GM19351 (cell line): ENCODE measurements around the gene STS.

Experiments
- ATAC-seq: cut with Tn5 transposase; IDR thresholded peaks from one replicate; pipeline ENCODE4 v1.9.1; 2021; ENCODE audit warnings: mild to moderate bottlenecking, moderate library complexity; ENCODE audit not compliant: unreplicated experiment

Gene STS

DNA sequence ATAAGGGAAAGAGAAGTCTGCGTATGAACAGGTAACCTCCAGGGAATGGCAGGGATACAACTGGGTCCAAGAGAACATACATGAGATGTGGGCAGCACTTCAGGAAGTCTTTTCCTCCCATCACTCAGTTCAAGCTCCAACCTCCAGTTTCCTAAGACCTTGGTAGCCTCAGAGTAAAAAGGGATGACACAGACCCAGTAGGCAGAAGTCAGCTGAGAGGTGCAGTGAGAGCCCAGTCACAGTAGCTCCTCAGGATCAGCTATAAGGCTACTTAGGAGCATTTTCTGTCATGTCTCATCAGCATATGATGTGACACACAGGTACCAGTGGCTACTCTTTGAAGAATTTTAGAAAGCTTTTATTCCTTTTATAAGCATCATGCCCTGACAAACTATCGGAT lies 12.5 kb upstream of the STS start:
- ATAC-seq: no peak

DNA sequence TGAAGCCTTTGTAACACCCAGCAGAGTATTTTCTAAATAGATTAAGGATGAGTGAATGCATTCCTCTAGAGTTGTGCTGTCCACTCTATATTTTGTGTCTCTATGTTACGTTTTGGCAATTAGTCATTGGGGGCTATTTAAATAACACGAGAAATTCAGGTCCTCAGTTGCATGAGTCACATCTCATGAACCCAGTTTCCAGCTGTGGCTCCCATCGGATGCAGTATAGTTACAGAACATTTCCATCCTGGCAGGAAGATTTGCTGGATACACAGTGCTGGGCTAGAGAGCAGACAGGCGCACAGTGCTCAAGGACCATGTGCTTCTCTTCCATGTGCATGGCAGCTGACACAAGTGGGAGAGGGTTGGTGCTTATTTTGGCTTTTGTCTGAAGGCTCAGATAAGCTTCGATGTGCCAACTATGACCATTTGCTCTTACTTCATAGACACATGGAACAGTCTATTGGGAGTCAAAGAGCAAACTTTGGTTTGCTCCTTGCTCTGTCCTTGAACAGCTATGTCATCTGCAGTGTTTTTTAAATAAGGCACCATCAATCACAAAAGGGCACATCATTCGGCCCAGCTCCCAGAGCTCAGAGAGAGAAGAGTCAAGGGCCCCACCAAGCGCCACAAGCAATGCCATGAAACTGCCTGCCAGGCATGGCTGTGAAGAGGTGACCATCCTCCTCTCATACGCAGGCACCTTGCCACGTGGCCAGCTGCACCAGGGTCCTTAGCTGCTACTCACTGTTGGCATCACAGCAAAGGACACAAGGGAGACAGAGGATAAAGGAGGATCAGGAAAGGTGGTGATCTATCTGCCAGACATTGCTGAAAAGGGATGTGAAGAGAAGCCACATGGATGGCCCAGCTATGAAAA lies 8.1 kb upstream of the STS start:
- ATAC-seq: no peak

DNA sequence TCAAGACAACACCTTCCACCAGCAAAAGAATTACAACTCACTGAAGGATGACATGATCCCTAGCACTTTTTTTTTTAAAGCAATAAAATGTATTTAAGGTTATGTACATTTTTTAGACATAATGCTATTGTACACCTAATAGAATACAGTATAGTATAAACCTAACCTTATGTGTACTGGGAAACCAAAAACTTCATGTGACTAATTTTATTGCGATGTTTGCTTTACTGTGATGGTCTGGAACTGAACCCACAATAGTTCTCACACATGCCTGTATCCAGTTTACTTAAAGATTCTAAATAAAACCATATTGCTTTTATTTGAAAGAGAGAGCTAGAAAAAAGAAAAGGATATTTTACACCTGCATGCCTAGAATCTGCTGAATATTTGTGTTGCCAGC lies 4.4 kb upstream of the STS start:
- no peak for ATAC-seq

DNA sequence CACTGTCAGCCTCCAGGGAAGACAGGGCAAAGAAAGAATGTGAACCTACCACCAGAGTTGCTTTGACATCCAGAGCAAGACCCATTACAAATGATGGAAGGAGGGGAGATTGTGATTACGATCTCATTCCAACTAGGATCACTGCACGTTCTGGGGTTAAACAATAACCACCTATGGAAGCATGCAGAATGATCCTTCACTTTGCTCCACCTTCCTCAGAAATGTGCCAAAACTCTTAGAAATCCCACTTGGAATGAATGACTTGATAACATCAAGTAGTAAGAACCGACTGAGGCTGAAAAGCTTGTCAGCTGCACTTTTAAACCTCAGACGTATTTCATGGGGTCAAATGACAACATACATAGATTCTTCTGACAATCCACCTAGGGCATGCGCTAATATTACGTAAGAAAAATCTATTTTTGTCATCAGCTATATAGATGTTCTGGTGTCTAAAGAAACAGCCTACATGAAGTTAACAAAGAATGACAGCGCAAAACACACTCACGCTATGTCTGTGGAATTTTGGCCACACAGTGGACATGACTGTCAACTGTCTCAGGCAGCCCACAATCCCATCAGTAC lies 3.5 kb upstream of the STS start:
- ATAC-seq: no peak

DNA sequence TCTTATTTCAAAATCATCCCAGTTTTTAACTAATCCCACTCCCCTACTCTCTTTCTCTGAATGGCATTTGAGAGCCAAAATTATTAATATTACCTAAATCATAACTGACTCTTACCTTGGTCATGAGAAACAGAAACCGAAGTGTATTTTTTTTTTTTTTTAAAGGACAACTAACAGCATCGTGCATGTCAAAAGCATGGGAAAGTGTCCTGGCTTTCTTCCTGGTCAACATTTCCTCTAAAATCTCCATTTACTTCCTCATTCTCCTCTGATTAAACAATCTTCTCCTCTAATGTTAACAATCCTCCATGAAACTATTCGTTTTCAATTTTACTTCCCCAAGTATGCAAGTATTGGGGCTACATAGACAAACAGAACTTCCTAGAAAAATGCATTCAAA lies 2.1 kb upstream of the STS start:
- ATAC-seq: no peak

DNA sequence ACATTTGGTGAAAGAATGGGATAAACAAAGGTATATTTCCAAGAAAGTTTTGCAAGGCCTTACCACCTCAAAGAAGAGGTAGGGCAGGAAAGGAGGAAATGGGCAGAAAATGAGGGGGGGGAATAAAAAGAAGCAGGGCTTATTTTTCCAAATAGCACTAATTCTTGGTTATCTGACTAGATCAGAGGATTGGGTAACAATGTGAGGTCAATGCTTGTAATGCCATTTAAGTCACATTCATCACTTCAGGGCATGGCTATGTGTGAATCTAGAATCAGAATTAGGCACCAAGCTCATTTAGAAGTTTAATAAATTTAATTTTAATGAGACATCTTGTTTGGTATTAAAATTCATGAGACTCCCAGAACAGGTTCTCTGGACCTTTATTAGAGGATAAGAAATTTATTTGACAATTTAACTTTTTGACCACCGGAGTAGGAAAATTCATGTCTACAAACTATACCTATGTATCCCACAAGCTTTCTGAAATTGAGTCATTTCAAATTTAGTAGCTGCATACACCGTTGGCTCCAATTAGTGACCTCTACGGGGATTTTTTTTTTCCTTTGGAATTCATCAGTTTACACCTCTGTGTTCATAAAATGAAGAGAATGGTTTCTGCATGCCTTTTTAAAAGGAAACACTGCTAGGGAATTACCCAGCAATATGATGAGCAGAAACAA lies 1.4 kb upstream of the STS start:
- no peak for ATAC-seq

DNA sequence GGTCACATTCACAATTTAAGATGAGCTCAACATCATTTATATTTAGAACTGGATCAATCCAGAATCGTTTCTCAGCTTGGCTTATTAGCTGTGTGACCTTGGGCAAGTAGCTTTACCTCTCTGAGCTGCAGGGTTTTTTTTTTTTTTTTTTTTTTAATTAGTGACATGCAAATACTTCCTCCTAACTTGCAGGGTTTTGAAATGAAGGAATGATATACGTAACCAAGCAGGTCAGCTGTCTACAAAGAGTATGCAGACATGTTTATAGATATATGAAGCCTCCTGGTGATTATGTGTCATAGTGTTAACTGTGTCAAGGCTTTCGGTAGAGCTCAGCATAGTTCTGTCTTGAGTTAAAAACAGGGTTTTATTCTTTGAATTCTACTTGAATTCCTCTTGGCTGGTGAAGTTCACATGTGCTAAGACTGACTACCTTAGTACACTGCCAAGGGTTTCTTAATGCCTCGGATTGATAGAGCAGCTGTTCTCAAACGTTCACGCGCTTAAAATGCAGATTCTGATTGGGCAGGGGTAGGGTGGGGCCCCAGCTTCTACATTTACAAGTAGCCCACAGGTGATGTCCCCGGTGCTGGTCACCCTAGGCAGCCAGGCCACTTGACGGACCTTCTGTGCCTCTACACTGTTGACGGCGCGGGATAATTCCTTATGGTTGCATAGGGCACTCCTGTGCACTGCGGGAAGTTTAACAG lies 654 bp upstream of the STS start:
- ATAC-seq: peak; percentile 23

DNA sequence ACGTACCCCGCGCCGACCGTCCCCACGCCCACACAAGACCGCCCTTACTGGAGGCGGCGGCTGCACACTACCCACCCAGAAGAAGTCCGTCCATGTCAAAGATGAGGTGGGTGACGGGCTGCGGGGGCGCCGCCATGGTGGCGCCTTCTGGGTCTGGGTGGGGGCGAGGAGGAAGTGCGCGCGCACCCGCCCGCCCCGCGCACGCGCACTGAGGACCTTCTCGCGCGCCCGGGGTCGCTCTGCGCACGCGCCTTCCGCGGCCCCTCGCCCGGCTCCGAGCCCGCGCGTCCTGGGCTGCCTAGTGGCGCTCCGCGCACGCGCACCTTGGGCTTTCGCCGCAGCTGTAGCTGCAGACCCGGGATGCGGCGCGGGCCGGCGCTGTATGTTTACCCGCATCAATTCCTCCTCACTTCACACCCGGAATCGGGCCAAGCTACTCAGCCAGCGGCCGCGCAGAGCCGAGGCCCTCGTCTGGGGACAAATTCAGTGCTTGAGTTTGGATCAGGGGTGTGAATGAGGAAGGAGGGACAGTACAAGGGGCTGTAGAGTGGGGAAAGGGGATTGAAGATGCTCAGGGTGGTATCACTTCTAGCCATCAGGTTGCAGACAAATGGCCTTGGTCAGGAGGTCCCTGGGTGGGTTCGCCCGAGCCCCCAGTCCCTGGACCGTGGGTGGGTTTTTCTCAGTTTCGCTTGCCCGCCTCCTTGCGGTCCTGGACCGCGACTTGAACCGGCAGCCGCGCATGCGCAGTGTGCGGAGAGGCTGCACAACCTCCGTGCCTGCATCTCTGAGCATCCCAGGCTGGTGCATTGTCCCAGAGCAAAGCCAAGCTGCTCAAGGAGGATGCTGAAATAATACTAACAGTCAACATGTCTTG lies 704 bp downstream of the STS start, which contains the start of gene PUDP:
Gene PUDP, minus strand, starts transcription at position 176 of the 877 bp plus-strand sequence. Its CDS starts 40 bp downstream, at position 136.
- ATAC-seq: peak; percentile 65

DNA sequence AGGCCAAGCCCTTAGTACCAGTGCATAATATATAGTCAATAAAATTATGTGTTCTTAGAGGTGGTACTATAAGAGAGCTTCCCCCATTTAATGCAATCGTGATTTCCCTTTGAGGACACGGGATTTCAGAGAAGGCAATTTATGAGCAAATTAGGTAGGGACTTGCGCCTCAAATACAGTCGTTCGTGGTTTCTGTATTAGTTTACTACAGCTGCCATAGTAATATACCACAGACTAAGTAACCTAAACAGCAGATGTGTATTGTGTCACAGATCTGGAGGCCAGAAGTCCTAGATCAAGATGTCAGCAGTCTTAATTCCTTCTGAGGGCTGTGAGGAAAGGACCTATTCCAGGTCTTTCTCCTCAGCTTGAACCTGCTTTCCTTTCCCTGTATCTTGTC lies 1.9 kb downstream of the STS start:
- ATAC-seq: peak; percentile 32

DNA sequence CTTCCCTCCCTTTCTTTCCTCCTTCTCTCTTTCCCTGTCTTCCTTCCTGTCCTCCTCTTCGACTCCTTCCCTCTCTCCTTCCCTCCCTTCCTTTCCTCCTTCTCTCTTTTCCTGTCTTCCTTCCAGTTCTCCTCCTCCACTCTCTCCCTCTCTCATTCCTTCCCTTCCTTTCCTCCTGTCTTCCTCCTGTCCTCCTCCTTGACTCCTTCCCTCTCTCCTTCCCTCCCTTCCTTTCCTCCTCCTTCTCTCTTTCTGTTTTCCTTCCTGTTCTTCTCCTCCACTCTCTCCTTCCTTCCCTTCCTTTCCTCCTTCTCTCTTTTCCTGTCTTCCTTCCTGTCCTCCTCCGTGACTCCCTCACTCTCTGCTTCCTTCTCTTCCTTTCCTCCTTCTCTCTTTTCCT lies 5.7 kb downstream of the STS start:
- ATAC-seq: no peak

DNA sequence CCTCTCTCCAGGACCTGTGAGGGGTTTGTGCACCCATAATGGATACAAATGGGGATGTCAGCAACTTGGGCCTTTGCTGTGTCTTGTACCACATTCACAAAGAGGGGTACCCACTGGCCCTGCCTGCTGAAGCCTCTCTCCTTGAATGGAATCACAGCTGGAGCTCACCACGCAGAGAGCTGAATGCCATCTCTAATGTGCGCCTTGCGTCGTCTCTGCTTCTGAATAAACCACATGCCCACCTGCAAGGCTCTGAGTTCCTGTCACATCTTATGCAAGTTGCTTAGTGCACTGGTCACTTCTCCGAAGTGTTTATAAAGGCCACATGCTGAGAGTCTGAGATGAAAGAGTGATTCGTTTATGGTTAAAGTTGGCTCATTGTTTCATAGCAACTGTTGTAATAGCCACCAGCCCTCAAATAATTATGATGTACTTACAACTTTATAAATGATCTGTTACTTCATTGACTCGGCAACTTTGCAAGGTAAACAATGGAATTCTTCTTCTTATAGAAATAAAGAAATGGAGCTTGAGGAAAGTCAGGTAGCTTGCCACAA lies 6.6 kb downstream of the STS start:
- ATAC-seq: no peak

DNA sequence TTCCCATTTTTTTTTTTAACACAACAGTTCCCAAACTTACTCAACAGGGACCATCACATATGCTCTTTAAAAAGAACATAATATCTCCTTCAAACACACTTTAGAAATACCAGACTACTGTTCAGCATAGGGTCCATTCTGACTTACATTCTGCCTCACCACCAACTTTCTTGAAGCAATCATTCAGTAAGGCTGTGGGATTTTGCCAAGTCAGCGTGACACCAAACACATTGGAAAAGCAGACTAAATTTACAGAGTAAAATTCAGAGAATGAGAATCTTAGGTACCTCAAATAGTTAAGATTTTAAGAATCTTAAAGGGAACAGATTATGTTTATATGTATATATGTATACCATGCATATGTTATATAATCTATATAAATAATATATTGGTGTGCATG lies 7.7 kb downstream of the STS start:
- ATAC-seq: no peak

DNA sequence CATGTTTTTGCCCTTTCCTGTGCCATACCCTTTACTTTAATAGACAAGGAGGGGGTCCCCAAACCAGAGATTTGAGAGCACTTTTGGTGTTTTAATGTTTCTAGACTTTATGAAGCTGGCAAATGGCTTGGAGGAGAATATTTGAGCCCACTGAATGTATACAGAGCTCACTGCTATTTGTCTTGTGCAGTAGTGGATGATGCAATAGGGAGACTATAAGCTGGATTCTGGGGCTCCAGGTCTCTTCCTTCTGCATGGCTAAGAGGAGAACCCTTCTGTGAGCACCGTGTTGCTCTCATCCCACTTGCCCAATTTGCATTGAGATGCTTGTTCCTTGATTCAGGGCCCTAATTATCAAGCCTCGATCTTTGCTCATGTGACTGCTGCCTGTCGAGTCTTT lies 9.4 kb downstream of the STS start:
- ATAC-seq: no peak

DNA sequence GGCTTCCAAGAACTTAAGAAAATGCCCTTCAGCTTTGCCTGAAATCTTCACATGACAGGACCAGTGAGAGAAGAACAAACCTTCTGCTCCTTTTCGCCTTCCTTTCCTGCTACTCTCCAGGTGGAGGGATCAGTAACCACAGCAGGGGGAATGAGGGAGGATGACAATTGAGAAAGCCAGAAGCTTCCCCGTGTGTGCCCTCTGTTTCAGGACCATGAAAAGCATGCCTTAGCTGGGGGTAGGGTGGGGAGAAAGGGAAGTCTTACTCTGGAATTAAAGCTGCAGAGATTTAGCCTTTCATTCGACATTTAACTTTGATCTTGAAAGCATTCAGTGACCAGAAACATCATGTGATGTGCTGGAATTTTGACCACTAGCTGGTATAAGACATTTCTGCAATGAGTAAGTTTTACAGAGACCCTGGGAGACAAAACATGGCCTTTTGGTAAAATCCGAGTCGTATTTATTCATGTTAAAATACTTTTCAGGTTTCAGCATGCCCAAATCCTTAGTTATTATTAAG lies 11.0 kb downstream of the STS start:
- ATAC-seq: no peak

DNA sequence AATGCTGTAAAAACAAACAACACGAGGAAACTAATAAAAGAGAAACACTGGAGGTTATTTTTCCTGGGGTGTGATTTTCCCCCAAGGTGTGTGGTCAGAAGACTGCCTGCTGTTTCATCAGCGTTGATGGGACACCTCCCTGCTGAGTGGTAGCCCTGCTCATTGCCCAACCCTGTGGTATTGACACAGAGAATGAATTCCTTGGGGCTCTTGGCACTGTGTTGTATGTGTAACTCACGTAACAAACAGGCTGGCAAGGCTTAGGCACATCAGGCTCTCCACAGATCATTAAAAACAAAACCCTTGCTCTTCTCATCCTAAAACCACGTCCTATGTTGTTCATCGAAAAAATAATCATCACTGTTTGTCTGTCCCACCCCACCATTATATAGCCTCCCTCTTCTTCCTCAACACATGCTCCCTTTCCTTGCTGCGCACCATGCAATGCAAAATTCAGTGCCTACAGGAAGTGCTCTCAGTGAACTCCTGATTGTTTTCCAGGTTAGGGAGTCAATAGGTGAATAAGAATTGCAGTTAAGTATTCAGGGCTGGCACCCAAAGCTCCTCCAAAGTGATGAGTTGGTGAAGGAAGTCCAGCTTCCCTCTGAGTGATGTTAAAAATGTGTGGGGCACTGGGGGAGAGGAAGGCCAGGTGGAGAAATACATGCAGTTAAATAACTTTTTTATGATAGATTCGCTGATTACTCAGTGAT lies 11.8 kb downstream of the STS start:
- no peak for ATAC-seq

DNA sequence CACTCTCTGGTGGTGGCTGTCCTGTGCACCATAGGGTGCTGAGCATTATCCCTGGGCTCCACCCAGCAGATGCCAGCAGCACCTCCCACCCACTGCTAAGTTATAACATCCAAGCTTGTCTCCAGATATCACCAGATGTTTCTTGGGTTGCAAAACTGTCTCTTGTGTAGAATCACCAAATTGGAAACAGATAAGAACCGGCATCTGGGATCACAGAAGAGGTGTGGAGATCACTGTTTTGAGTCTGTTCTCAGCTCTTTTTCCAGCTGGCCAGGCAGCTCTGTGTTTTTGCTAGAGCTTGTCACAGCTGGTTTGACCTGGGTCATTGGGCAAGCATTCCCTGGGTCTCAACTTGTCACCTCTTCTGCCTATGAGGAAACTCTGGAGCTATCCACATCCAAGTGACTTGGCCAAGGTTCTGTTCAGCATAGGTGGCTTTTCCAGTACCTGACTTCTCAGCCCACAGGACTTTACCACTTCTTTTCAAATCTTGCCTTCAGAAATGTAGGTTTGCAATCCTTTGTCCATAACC lies 15.7 kb downstream of the STS start:
- ATAC-seq: no peak

DNA sequence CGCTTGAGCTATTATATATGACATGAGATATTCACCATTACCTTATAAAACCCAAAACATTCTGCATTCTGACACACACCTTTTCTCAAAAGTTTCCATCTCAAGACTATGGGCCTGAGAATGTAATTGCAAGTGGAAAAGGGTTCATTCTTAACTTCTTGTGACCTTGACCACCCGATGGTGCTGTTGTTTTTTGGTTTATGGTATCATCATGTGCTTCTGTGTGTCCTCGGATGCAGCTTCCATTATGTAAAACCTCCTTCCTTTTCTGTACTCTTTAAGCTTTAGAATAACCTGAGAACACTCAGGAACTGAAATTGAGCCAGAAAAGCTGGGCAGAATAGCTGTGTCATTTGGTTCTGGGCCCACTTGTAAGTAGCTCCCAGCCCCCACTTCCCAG lies 16.7 kb downstream of the STS start:
- peak; percentile 49 for ATAC-seq

DNA sequence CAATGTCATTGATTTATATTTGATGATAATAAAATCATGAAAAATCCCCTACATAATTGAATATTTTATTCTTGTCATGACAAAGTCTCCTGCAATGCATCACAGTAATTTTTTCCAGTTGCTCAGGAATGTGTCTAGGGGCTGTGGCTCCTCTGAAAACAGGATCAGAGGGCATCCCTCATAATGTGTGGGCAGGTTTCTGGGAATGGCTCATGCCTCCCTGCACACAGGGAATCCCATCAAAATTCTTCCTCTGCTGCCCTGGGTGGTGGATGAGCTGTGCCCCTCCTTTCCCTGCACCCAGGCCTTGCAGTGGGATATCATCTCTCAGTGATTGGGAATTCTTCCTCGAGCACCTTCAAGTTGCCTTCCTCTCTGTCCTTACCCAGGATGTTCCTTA lies 20.9 kb downstream of the STS start:
- ATAC-seq: no peak

DNA sequence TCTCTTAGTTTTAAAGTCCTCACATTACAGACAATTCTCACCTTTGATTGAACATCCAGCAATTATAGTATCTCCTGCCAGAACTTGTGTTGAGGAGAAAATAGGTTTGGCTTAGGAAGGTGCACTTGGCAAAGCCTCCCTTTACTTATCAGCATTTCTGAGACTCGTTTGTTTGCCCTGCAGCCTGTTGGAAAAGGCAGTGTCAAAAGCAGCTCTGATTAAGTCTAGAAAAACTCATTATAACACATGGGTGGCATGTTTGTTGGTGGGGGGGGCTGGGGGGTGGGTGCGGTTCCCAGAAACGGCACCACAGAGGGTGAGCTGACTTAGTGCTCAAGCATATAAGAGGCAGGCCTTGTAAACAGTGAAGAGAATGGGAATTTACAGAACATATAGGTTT lies 22.1 kb downstream of the STS start:
- ATAC-seq: no peak
